Skin of body (tissue), 2 donors: Measurements from ENCODE around the gene SIPA1L3. TPM values are rescaled to one million over a fixed set of nuclear protein-coding genes. Genes with fewer than 3 reads are reported as not detected.
A peak's percentile ranks its signal among the peaks of the same experiment; 100 is the strongest.
"Not testable (repeated sequence)": the region's sequence is repeated elsewhere in the genome, so short reads cannot be mapped to it uniquely, and the experiment has no call there.

ENCODE experiments used
- DNase-seq: peaks from one replicate; lab custom pipeline; 2025; lab: John Stamatoyannopoulos, UW
- total RNA-seq: library from RNA; depleted of rRNA; stranded (reverse); fragments of >200 nt; gene quantifications from one replicate; pipeline ENCODE4 v1.2.3, GENCODE V29; 2014

SIPA1L3 gene
- total RNA-seq, 1 donor from 2014 or later: 20.3 TPM

DNA sequence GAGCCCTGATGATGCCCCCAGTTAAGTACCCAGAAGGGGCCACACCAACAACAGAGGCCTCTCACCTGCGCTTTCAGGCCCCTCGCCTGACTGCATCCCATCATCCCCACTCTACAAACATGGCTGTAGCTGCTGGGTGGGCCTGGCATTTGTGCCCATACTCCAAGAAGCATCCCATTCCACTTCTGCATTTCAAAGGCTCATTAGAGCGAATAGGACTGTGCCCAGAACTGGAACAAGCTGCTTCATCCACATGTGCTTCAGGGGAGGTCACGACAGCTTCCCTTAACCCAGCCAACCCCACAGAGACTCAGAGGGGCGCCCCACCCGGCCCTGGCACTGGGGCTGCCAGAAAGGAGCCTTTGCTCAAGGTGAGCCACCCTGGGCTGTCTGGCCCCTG is 156.9 kb downstream of the SIPA1L3 start:
- no peak for DNase-seq

DNA sequence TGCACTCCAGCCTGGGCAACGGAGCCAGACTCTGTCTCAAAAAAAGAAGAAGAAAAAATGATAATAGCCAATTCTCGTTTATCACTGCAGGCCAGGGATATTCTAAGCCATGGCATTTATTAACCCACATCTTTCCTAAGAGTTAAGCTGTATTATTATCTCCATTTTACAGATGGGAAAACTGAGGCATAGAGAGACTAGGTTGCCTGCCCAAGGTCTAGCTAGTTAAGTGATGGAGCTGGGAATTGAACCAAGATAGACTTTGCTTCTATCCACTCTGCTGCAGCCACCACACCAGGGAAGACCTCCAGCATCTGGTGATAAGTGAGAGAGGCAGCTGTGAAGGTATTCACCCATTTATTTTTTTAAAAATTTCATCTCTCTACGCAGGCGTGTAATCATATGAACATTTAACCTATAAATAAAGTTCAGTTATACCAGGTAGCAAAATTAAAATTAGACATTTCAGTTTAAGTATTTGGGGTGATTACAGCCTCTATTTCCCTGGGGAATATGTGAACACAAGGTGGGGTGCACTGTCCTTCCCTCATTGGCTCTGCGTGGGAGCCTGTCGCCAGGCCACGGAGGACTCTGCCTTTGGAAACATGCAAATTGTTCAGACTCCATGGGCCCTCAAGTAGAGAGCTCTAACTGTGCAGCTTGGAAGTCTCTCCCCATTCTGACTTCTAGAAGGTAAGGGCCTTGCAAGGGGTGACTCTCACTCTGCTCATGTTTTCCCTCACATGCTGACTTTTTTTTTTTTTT is 157.8 kb downstream of the SIPA1L3 start:
- DNase-seq: no peak

- DNase-seq: not testable (repeated sequence)
Measured at GRCh38 chr19:38065775-38066174, 158.8 kb downstream of the SIPA1L3 start.

- no peak for DNase-seq
Measured at GRCh38 chr19:38068826-38069225, 161.8 kb downstream of the SIPA1L3 start.

- DNase-seq: no peak
Measured at GRCh38 chr19:38070573-38070972, 163.6 kb downstream of the SIPA1L3 start.

DNA sequence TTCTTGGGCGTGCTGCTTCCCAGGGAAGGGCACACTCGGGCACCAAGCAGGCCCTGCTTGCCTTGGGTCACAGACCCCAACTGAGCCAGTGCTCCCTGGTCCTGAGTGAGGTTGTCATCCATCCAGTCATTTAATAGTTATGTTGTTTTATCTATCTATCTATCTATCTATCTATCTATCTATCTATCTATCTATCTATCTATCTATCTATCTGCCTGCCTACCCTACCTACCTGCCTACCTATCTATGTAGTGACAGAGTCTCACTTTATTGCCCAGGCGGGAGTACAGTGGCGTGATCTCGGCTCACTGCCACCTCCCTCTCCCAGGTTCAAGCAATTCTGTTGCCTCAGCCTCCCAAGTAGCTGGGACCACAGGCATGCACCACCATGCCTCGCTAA is 164.0 kb downstream of the SIPA1L3 start:
- not testable (repeated sequence) for DNase-seq

GRCh38 chr19:38071647-38072046 is 164.6 kb downstream of the SIPA1L3 start:
- no peak for DNase-seq

DNA sequence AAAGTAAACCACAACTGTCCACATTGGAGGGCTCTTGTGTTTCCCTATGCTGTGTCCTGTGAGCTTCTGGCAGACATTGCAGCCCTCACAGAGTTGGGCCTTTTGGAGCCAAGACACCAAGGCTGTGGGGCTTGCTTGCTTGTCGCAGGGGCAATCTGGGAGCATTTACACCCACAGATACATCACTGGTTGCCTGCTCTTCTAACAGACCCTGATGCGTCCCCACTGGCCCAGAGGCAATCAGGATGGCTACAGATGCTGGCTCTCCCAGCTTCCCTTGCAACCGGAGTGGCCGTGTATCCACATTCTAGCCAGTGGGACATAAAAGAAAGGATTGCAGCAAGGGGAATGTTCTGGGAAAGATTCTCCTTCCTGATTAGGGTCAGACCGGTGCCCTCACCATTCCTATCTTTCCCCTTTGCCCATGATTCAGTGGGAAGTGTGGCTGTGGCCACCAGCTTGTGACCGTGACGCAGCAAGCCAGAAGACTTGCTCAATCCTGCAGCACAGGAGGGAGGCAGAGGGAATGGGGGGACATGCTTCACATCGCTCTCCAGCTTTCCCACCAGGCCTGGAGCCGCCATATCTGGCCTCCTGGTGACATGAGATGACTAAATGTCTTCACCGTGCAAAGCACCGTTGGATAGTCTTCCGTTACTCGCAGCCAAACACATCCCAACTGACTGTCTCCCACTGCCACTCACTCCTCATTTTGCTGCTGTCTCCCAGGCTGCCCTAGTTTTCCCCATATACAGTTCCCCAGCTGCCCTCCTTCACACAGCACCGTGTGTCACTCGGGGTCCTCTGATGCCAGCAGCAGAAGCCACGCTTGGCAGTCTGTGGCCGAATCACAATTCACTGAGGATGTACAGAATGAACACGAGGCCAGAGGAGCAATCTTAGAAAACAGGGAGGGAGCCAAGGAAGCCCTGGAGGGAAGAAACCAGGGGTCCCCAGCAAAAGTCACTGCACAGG is 166.1 kb downstream of the SIPA1L3 start:
- no peak for DNase-seq

- DNase-seq: peak; percentile 12
Measured at GRCh38 chr19:38073841-38074685, 167.1 kb downstream of the SIPA1L3 start.

GRCh38 chr19:38076337-38076736 is 169.3 kb downstream of the SIPA1L3 start:
- no peak for DNase-seq

DNA sequence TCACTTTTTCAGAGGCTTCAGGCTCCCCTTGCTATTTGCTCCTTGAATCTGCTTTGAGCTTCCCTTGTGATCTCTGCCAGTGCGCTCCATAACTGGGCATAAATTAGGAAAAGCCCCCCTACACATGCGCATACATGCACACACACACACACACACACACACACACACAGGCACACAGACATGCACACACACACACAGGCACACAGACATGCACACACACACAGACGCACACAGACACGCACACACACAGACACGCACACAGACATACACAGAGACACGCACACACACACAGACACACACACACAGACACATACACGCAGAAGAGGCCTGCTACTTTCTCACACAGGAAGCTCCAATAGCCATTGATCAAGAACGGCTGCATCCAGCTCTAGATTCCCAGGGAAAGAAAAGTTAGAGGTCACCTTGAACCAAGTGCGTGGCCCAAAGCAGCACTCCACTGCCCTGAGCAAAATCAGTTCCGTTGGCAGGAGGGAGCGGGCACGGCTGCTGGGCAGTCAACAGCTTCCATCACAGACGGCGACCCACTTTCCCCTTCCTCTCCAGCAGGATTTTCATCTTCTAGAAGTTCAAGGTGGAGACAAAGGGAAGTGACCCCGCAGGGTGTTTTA is 171.4 kb downstream of the SIPA1L3 start:
- no peak for DNase-seq

GRCh38 chr19:38079926-38080380 is 172.9 kb downstream of the SIPA1L3 start:
- DNase-seq: no peak

DNA sequence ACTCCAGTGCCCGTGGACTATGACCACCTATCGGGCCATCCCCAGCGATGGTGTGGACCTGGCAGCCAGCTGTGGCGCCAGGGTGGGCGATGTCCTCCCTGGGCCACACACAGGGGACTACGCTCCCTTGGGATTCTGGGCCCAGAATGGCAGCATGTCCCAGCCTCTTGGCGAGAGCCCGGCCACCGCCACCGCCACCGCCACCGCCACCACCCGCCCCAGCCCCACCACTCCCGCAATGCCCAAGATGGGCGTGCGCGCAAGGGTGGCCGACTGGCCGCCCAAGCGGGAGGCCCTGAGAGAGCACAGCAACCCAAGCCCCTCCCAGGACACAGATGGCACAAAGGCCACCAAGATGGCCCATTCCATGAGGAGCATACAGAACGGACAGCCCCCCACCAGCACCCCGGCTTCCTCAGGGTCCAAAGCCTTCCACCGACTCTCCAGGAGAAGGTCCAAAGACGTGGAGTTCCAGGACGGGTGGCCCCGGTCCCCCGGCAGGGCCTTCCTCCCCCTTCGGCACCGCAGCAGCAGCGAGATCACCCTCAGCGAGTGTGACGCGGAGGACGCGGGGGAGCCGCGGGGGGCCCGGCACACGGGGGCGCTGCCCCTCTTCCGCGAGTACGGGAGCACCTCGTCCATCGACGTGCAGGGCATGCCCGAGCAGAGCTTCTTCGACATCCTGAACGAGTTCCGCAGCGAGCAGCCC is 174.7 kb downstream of the SIPA1L3 start:
- DNase-seq: no peak

GRCh38 chr19:38082256-38083118 is 175.5 kb downstream of the SIPA1L3 start:
- no peak for DNase-seq

DNA sequence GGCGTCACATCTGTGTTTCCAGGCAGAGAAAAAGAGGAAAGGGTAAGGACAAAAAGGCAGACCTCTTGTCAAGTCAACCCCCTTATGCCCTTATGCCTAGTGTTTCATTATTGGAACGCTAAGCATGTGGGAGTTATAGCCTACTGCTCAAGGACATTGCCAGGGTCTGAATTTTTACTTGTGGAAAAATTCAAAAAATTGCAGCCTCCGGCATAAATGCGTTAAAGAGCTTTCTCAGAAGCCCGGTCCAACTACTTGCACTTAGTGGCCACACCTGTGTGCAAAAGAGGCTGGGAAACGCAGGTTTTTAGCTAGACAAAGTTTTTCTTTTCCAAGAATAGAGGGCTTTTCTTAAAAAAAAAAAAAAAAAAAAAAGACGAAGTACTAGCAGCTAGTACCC is 177.2 kb downstream of the SIPA1L3 start:
- no peak for DNase-seq

DNA sequence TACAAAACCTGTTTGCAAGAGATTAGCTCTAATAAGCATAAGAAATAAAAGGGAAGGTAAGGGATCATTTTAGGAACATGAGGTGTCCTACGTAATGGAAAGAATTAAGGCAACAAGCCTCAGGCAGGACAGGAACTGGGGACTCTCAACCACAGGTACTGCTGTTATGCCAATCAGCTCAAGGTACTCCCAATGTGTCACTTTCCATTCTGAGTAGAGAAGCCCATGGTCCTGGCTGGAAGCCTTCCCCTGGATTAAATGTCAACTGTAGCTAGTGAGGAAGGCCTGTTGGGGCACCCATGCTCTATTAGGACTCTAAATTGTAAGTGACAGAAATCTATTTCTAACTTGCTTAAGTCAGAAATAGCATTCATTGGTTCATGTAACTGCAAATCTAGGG is 182.4 kb downstream of the SIPA1L3 start:
- no peak for DNase-seq

DNA sequence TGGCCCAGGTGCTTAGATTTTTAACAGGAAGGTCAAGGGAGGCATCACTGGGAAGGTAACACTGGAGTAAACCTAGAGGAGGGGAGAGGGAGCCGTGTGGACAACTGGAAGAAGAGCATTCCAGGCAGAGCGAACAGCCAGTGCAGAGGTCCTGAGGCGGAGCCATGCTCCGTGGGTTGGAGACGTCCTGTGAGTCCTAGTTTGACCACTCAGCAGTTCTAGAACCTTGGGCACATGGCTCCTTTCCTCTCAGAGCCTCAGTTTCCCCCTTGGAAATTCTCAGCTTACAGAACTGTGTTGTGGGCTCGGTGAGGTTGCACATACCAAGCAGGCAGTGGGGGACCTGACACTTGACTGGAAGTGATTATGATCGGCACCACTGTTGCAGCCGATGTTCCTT is 186.1 kb downstream of the SIPA1L3 start:
- no peak for DNase-seq

GRCh38 chr19:38093587-38093986 is 186.6 kb downstream of the SIPA1L3 start:
- DNase-seq: no peak
